ENCODE data around the gene MYO1A. TPM values are rescaled to one million over a fixed set of nuclear protein-coding genes. Genes with fewer than 3 reads are reported as not detected.

The MYO1A gene
- total RNA-seq, 6 donors from 2014 or later, result under 0.01 to 6.2 (median 0.67) TPM; not detected in 1

GRCh38 chr12:56994231-56994746 lies 55.6 kb downstream of the MYO1A start:
- peaks cover 0 to 12% (median 0%) of the 10 kb centered on the region in 4 donors for H3K36me3 ChIP-seq
- no peaks in the 10 kb centered on the region for H3K9me3 ChIP-seq
- H3K27ac ChIP-seq, result no peak overlapping the region
- no peak overlapping the region for H3K4me3 ChIP-seq
- no peaks in the 10 kb centered on the region for H3K27me3 ChIP-seq
- TF ChIP-seq POLR2A (IDR thresholded peaks at IDR 0.05) (no peak), CTCF (IDR thresholded peaks at IDR 0.05) (no peak), EP300 (IDR thresholded peaks at IDR 0.05) (no peak)
- ATAC-seq (ENCODE audit: low FRiP score in 2 of 2) (no peak), DNase-seq (no peak)
- 77 to 90% methylated on average over 2 to 10 of the region's 10 CpGs for WGBS, 2 donors
- peaks cover 18 to 31% (median 28%) of the 10 kb centered on the region in 4 donors for H3K4me1 ChIP-seq

- Histone ChIP-seq H3K27me3 (no peaks in the 10 kb centered on the region), H3K27ac (no peak overlapping the region), H3K4me3 (no peak overlapping the region), H3K9me3 (no peaks in the 10 kb centered on the region), H3K4me1 (peaks cover 25 to 39% (median 33%) of the 10 kb centered on the region in 4 donors), H3K36me3 (peaks cover 0 to 6% (median 0%) of the 10 kb centered on the region in 4 donors)
- no peak for ATAC-seq (ENCODE audit: low FRiP score in 2 of 2)
- WGBS, 2 donors, result 52 to 54% methylated on average over 9 to 10 of the region's 10 CpGs
- TF ChIP-seq POLR2A (IDR thresholded peaks at IDR 0.05), result no peak
- no peak for TF ChIP-seq EP300 (IDR thresholded peaks at IDR 0.05)
- no peak for TF ChIP-seq CTCF (IDR thresholded peaks at IDR 0.05)
- no peak for TF ChIP-seq POLR2AphosphoS5 (IDR thresholded peaks at IDR 0.05)
- DNase-seq, result no peak
Observed at GRCh38 chr12:56993346-56993745, 56.6 kb downstream of the MYO1A start.

- Histone ChIP-seq H3K36me3 (peaks cover 0 to 6% (median 0%) of the 10 kb centered on the region in 4 donors), H3K27me3 (no peaks in the 10 kb centered on the region), H3K4me3 (no peak overlapping the region), H3K27ac (peak overlapping the region in 3 of 4 donors; percentile 16 to 62 (median 53)), H3K4me1 (peaks cover 31 to 47% (median 41%) of the 10 kb centered on the region in 4 donors), H3K9me3 (no peaks in the 10 kb centered on the region)
- 58 to 59% methylated on average over 8 of the region's 8 CpGs for WGBS, 2 donors
- ATAC-seq (ENCODE audit: low FRiP score in 2 of 2), result peak in 1 of 2 donors; percentile 57
- TF ChIP-seq POLR2AphosphoS5 (IDR thresholded peaks at IDR 0.05) (no peak), POLR2A (IDR thresholded peaks at IDR 0.05) (no peak), EP300 (IDR thresholded peaks at IDR 0.05) (no peak), CTCF (IDR thresholded peaks at IDR 0.05) (no peak)
- DNase-seq, result peak in 1 of 2 donors; percentile 38
Observed at GRCh38 chr12:56991319-56992246, 58.3 kb downstream of the MYO1A start.

- Histone ChIP-seq H3K9me3 (no peaks in the 10 kb centered on the region), H3K36me3 (no peaks in the 10 kb centered on the region), H3K4me3 (no peak overlapping the region), H3K27me3 (no peaks in the 10 kb centered on the region), H3K27ac (peak overlapping the region in 3 of 4 donors; percentile 16 to 62 (median 53)), H3K4me1 (peaks cover 31 to 47% (median 36%) of the 10 kb centered on the region in 4 donors)
- TF ChIP-seq EP300 (IDR thresholded peaks at IDR 0.05) (no peak), POLR2AphosphoS5 (IDR thresholded peaks at IDR 0.05) (no peak), POLR2A (IDR thresholded peaks at IDR 0.05) (no peak), CTCF (IDR thresholded peaks at IDR 0.05) (no peak)
- no peak for DNase-seq
- ATAC-seq (ENCODE audit: low FRiP score in 2 of 2), result no peak
- 33 to 42% methylated on average over 7 of the region's 7 CpGs for WGBS, 2 donors
Observed at GRCh38 chr12:56990648-56991318, 59.1 kb downstream of the MYO1A start.
